Esophagus muscularis mucosa (tissue), 4 donors: ENCODE results near the gene TP53I11.

ENCODE experiments used
- EP300 ChIP-seq: sonication (generic); formaldehyde crosslinking; IDR thresholded peaks from one replicate; pipeline ENCODE4 v1.6.1; 2017; ENCODE audit warnings: antibody characterized with exemption
- POLR2A ChIP-seq: fragments of 450-650 bp; IDR thresholded peaks from one replicate; pipeline ENCODE4 v1.6.1; 2017; ENCODE audit warnings: antibody characterized with exemption, moderate library complexity, mild to moderate bottlenecking, low read depth
- TF ChIP-seq, protein P1 (sequence below), 3 experiments: fragments of 200-600 bp in 2 of 3; fragments of 450-650 bp in 1 of 3; sonication (generic) in 2 of 3; IDR thresholded peaks; one replicate each; pipeline ENCODE4 v1.5.1; 2017 to 2019; ENCODE audit warnings: antibody characterized with exemption in 3 of 3, mild to moderate bottlenecking in 2 of 3, moderate library complexity in 1 of 3

- TF ChIP-seq, protein P1, sequence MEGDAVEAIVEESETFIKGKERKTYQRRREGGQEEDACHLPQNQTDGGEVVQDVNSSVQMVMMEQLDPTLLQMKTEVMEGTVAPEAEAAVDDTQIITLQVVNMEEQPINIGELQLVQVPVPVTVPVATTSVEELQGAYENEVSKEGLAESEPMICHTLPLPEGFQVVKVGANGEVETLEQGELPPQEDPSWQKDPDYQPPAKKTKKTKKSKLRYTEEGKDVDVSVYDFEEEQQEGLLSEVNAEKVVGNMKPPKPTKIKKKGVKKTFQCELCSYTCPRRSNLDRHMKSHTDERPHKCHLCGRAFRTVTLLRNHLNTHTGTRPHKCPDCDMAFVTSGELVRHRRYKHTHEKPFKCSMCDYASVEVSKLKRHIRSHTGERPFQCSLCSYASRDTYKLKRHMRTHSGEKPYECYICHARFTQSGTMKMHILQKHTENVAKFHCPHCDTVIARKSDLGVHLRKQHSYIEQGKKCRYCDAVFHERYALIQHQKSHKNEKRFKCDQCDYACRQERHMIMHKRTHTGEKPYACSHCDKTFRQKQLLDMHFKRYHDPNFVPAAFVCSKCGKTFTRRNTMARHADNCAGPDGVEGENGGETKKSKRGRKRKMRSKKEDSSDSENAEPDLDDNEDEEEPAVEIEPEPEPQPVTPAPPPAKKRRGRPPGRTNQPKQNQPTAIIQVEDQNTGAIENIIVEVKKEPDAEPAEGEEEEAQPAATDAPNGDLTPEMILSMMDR (IDR thresholded peaks at IDR 0.05) = no peak
- TF ChIP-seq POLR2A (no peak), EP300 (no peak)
Observed at GRCh38 chr11:44928816-44929215, 21.9 kb downstream of the TP53I11 start.
